ENCODE measurements around the gene EYA2. TPM values are rescaled to one million over a fixed set of nuclear protein-coding genes. Genes with fewer than 3 reads are reported as not detected.

EYA2 gene
- total RNA-seq, 1 experiment from 2014 or later, result not detected

- CTCF ChIA-PET, result interaction anchor here (0.6 to 1.3 kb wide), 3 partner anchors 23 to 238 kb away, joined by 3 to 6 read pairs (median 4); no protein-coding TSS in a partner anchor
- POLR2A ChIA-PET, result no interaction called here
- H3K4me3 Mint-ChIP-seq (ENCODE audit: unreplicated experiment), result no peak overlapping the region
- BruUV-seq (replicated peaks), result no TSS peak
- intact Hi-C loops (cut with micrococcal nuclease), result no loop called here
- H3K27ac Mint-ChIP-seq (ENCODE audit: low read depth, unreplicated experiment), result no peak overlapping the region
- DNase-seq (ENCODE audit: unreplicated experiment), result no peak
- H3K36me3 Mint-ChIP-seq (ENCODE audit: insufficient read depth, unreplicated experiment), result no peaks in the 10 kb centered on the region
- peaks cover 13% of the 10 kb centered on the region for H3K27me3 Mint-ChIP-seq (ENCODE audit: insufficient read depth, unreplicated experiment)
- no peaks in the 10 kb centered on the region for H3K9me3 Mint-ChIP-seq (ENCODE audit: unreplicated experiment)
- TF ChIP-seq CTCF (IDR thresholded peaks at IDR 0.05; ENCODE audit: unreplicated experiment), result no peak
- peaks cover 8% of the 10 kb centered on the region for H3K4me1 Mint-ChIP-seq (ENCODE audit: insufficient read depth, unreplicated experiment)
These were observed 99.7 kb downstream of the EYA2 start for GRCh38 chr20:46994341-46994740.

DNA sequence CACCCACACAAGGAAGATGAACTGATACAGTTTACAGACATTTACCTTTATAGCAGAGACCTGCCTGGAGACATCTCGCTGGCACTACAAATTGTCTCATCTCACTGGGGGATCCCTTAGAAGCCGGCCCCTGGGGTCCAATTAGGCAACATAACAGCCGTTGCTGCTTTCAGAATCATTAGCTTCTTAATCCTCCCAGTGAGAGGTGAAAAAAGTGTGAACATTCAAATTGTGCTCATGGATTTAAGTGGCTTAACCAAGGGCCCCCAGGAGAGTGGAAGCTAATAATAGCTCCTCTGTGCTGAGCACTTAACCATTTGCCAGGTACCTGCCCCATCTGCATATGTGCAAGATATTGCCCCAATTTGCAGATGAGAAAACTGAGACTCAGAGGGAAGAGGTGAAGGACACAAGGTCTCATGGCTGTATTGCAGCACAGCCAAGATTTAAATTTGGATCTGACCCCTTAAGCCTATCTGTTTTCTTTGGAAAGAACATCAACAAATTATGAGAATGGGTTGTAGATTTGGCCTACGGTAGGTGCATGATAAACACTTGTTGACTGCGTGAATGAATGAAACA lies 101.0 kb downstream of the EYA2 start:
- Mint-ChIP-seq H3K36me3 (ENCODE audit: insufficient read depth, unreplicated experiment) (peaks cover 4% of the 10 kb centered on the region), H3K4me3 (ENCODE audit: unreplicated experiment) (no peak overlapping the region), H3K4me1 (ENCODE audit: insufficient read depth, unreplicated experiment) (peaks cover under 1% of the 10 kb centered on the region), H3K27me3 (ENCODE audit: insufficient read depth, unreplicated experiment) (peaks cover 13% of the 10 kb centered on the region), H3K9me3 (ENCODE audit: unreplicated experiment) (no peaks in the 10 kb centered on the region), H3K27ac (ENCODE audit: low read depth, unreplicated experiment) (no peak overlapping the region)
- no peak for TF ChIP-seq CTCF (IDR thresholded peaks at IDR 0.05; ENCODE audit: unreplicated experiment)
- no TSS peak for BruUV-seq (replicated peaks)
- CTCF ChIA-PET, result interaction anchor here (1.3 kb wide), 1 partner anchor 239 kb away, joined by 3 read pairs; no protein-coding TSS in a partner anchor
- intact Hi-C loops (cut with micrococcal nuclease), result no loop called here
- POLR2A ChIA-PET, result interaction anchor here (0.6 kb wide), 1 partner anchor 27 kb away, joined by 3 read pairs; no protein-coding TSS in a partner anchor
- no peak for DNase-seq (ENCODE audit: unreplicated experiment)

GRCh38 chr20:46997187-46997586 lies 102.5 kb downstream of the EYA2 start:
- no peak for DNase-seq (ENCODE audit: unreplicated experiment)
- TF ChIP-seq CTCF (IDR thresholded peaks at IDR 0.05; ENCODE audit: unreplicated experiment), result no peak
- Mint-ChIP-seq H3K36me3 (ENCODE audit: insufficient read depth, unreplicated experiment) (peaks cover 4% of the 10 kb centered on the region), H3K9me3 (ENCODE audit: unreplicated experiment) (no peaks in the 10 kb centered on the region), H3K4me3 (ENCODE audit: unreplicated experiment) (no peak overlapping the region), H3K4me1 (ENCODE audit: insufficient read depth, unreplicated experiment) (no peaks in the 10 kb centered on the region), H3K27ac (ENCODE audit: low read depth, unreplicated experiment) (no peak overlapping the region), H3K27me3 (ENCODE audit: insufficient read depth, unreplicated experiment) (peaks cover 23% of the 10 kb centered on the region)
- ChIA-PET CTCF (interaction anchor here (0.6 to 1.4 kb wide), 2 partner anchors 43 to 45 kb away, joined by 3 to 6 read pairs; no protein-coding TSS in a partner anchor), POLR2A (interaction anchor here (0.6 kb wide), 1 partner anchor 129 kb away, joined by 3 read pairs; no protein-coding TSS in a partner anchor)
- BruUV-seq (replicated peaks), result no TSS peak
- intact Hi-C loops (cut with micrococcal nuclease), result no loop called here

- BruUV-seq (replicated peaks), result no TSS peak
- TF ChIP-seq CTCF (IDR thresholded peaks at IDR 0.05; ENCODE audit: unreplicated experiment), result no peak
- intact Hi-C loops (cut with micrococcal nuclease), result no loop called here
- no peak for DNase-seq (ENCODE audit: unreplicated experiment)
- H3K4me1 Mint-ChIP-seq (ENCODE audit: insufficient read depth, unreplicated experiment), result no peaks in the 10 kb centered on the region
- POLR2A ChIA-PET, result interaction anchor here (1.3 kb wide), 1 partner anchor 166 kb away, joined by 3 read pairs; no protein-coding TSS in a partner anchor
- no peaks in the 10 kb centered on the region for H3K9me3 Mint-ChIP-seq (ENCODE audit: unreplicated experiment)
- peaks cover 28% of the 10 kb centered on the region for H3K27me3 Mint-ChIP-seq (ENCODE audit: insufficient read depth, unreplicated experiment)
- no peak overlapping the region for H3K4me3 Mint-ChIP-seq (ENCODE audit: unreplicated experiment)
- H3K36me3 Mint-ChIP-seq (ENCODE audit: insufficient read depth, unreplicated experiment), result peaks cover 4% of the 10 kb centered on the region
- H3K27ac Mint-ChIP-seq (ENCODE audit: low read depth, unreplicated experiment), result no peak overlapping the region
- CTCF ChIA-PET, result interaction anchor here (0.6 kb wide), 1 partner anchor 278 kb away, joined by 4 read pairs; no protein-coding TSS in a partner anchor
These were observed 104.0 kb downstream of the EYA2 start for GRCh38 chr20:46998477-46999240.

Measured in MCF 10A (cell line).